Body of pancreas (tissue), 4 donors: ENCODE data around the gene NDEL1. TPM values are rescaled to one million over a fixed set of nuclear protein-coding genes. Genes with fewer than 3 reads are reported as not detected.

Source experiments
- ATAC-seq: fragments of 150-250 bp; one replicate; pipeline ENCODE4 v1.9.1; 2016
- DNase-seq, 4 donors: peaks; one replicate each; pipeline ENCODE4 v3.0.0-alpha.2; 2019
- H3K27ac ChIP-seq, 4 donors: fragments of 200-600 bp; sonication (generic); 1 replicate in 3 of 4; 2 replicates in 1 of 4; pipeline versions ENCODE4 v1.5.1 to v1.6.1; 2016 to 2019; ENCODE audit warnings: mild to moderate bottlenecking in 1 of 4, mixed read lengths in 1 of 4, moderate library complexity in 1 of 4
- H3K27me3 ChIP-seq, 2 donors: fragments of 200-600 bp; sonication (generic); one replicate each; pipeline ENCODE4 v1.6.0; 2016; ENCODE audit warnings: mild to moderate bottlenecking in 1 of 2
- H3K36me3 ChIP-seq, 2 donors: fragments of 200-600 bp; sonication (generic); replicated peaks in 1 of 2; 2 replicates each; pipeline ENCODE4 v1.5.1; 2016; ENCODE audit warnings: low read depth in 2 of 2; ENCODE audit not compliant: insufficient read depth in 1 of 2
- H3K4me1 ChIP-seq: fragments of 200-600 bp; sonication (generic); one replicate; pipeline ENCODE4 v1.6.0; 2016
- H3K4me3 ChIP-seq, 2 donors: fragments of 200-600 bp; sonication (generic); 1 replicate in 1 of 2; 2 replicates in 1 of 2; pipeline ENCODE4 v1.5.1; 2016 to 2019
- H3K9me3 ChIP-seq, 3 donors: fragments of 200-600 bp; sonication (generic); 1 replicate in 2 of 3; 2 replicates in 1 of 3; pipeline ENCODE4 v1.5.1; 2016
- POLR2A ChIP-seq, 3 donors: fragments of 450-650 bp; IDR thresholded peaks; one replicate each; pipeline ENCODE4 v1.6.1; 2016; ENCODE audit warnings: antibody characterized with exemption in 3 of 3, mild to moderate bottlenecking in 2 of 3
- WGBS, 2 donors: methylation state at CpG; one replicate each; pipeline ENCODE4 v1.1.5; 2017; 5-methylcytosine and 5-hydroxymethylcytosine counted together
- intact Hi-C: fragments of 100-400 bp; cut with DNase I; formaldehyde crosslinking; loops from one replicate; pipeline ENCODE4 v1.15.1; 2023
- total RNA-seq, 2 donors: library from RNA; depleted of rRNA; stranded (reverse); fragments of >200 nt; gene quantifications; one replicate each; pipeline ENCODE4 v1.1.0, GENCODE V29; 2016
- TF ChIP-seq, protein P1 (sequence below), 7 experiments: fragments of 450-650 bp in 4 of 7; fragments of 200-600 bp in 3 of 7; sonication (generic) in 3 of 7; IDR thresholded peaks; one replicate each; pipeline ENCODE4 v1.5.1; 2016 to 2019; ENCODE audit warnings: antibody characterized with exemption in 7 of 7

The NDEL1 gene
- total RNA-seq, 2 donors from 2014 or later: 26.2 to 39.6 TPM

DNA sequence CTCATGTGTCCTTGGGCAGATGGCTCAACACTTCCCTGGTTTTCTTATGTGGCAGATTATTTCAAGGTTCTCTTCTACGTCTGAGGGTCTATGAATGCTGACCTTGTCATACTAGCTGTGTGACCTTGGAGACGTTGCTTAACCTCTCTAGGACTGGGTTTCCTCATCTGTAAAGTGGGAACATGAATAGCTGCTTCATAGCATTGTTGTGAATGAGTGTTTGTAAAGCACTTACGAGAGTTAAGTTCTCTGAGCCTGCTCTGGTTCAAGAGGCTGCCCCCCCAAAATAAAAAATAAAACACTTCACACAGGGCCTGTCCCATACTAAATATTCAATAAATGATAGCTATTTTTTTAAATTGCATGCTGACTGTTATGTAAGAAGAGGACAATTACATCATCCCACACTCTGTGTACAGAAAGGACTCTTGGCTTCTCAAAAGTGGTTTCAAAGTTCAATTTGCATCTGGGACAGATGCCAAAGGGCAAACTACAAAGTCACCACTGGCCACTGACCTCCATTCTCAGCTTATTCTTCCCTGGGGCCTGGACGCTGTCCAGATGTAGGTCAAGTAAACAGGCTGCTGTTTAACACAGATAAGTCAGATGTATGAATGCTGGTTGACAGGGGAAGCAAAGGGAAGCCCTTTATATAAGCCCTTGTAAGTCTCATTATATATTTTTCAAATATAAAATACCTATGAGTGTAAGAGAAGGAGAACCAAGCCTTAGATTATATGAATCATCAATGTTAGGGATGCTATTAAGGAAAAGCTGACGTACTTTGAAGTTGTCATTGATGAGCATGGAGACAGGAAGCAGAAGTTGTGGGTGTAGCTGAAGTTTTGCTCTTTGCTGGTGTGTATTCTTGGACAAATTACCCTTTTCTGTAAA is 15.4 kb upstream of the NDEL1 start:
- intact Hi-C loops: no loop called here
- H3K27me3 ChIP-seq: no peaks in the 10 kb centered on the region
- H3K36me3 ChIP-seq: no peaks in the 10 kb centered on the region
- ATAC-seq: peak; percentile 100
- 4 to 5% methylated on average over 5 of the region's 5 CpGs for WGBS, 2 donors
- peaks cover 17% of the 10 kb centered on the region for H3K4me1 ChIP-seq
- no peaks in the 10 kb centered on the region for H3K9me3 ChIP-seq
- no peak for TF ChIP-seq POLR2A (IDR thresholded peaks at IDR 0.05)
- TF ChIP-seq, protein P1, sequence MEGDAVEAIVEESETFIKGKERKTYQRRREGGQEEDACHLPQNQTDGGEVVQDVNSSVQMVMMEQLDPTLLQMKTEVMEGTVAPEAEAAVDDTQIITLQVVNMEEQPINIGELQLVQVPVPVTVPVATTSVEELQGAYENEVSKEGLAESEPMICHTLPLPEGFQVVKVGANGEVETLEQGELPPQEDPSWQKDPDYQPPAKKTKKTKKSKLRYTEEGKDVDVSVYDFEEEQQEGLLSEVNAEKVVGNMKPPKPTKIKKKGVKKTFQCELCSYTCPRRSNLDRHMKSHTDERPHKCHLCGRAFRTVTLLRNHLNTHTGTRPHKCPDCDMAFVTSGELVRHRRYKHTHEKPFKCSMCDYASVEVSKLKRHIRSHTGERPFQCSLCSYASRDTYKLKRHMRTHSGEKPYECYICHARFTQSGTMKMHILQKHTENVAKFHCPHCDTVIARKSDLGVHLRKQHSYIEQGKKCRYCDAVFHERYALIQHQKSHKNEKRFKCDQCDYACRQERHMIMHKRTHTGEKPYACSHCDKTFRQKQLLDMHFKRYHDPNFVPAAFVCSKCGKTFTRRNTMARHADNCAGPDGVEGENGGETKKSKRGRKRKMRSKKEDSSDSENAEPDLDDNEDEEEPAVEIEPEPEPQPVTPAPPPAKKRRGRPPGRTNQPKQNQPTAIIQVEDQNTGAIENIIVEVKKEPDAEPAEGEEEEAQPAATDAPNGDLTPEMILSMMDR (IDR thresholded peaks at IDR 0.05): no peak
- H3K27ac ChIP-seq: peak overlapping the region; percentile 60 to 77 (median 68)
- no peak overlapping the region for H3K4me3 ChIP-seq
- peak; percentile 89 to 96 (median 95) for DNase-seq

DNA sequence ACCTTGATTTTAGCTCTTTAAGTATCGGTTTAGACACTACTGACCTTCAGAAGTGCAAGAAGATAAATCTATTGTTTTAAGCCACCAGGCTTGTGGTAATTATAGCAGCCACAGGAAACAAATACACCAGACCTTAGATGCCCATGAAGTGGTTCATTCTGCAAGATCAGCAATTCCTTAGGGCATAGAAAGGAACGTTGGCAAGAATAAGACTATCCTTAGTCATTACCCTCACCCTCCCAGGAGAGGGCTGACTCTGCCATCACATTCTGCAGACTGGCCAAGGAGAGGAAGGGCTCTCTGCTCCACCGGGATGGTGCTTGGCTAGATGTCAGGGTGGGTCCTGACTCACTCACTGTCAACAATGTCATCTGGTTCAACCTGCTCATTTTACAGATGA is 14.1 kb upstream of the NDEL1 start:
- DNase-seq (no peak), ATAC-seq (no peak)
- peaks cover 17% of the 10 kb centered on the region for H3K4me1 ChIP-seq
- WGBS, 2 donors: 37 to 67% methylated on average over 3 of the region's 3 CpGs
- intact Hi-C loops: no loop called here
- H3K36me3 ChIP-seq: no peaks in the 10 kb centered on the region
- H3K9me3 ChIP-seq: no peaks in the 10 kb centered on the region
- H3K27ac ChIP-seq: no peak overlapping the region
- no peaks in the 10 kb centered on the region for H3K27me3 ChIP-seq
- TF ChIP-seq, protein P1 (IDR thresholded peaks at IDR 0.05): no peak
- TF ChIP-seq POLR2A (IDR thresholded peaks at IDR 0.05): no peak
- H3K4me3 ChIP-seq: no peak overlapping the region

DNA sequence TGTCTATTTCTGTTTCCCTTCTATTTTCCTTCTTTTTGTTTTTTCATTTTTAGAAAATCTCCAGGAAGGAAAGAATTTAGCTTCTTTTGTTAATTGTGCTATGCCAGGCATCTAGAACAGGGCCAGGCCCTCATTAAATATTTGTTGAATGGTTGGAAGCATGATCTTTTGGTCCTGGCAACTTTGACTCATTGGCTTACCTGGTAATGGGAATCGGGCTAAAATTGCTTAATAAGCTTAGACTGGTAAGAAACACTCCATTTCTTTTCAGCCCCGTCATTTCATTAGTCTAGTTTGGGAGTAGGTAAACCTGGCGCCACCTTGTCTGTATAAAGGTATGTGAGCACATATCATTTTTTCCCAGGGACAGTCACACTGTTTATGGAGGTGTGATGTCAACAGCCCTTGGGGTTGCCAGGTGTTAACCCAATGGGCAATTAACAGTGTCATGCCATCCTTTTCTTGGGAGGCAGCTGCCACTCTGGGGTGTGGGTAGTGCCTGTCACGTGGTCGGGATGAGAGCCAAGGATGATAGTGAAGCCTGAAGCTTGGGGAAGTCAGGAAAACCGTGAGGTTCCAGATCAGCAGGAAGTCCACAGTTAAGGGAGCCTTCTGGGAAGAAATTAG is 9.5 kb upstream of the NDEL1 start:
- ATAC-seq: no peak

DNA sequence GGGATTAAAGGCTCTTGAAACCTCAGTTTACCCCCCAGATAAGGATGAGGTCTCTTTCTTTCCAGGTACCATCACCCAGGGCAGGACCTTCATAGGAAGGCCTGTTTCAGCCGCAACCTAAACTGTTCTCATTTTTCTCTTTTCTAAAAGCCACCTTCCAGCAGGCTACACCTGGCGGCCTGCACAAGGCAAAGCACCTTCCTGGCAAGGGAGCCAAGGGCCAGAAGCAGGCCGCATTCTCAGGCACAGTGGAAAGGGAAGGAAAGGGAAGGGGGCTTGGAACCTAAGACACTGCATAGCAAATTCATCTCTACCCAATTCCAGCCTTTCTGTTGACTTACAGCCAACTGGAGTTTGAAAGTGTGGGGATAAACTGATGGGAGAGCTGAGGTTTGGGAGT is 8.9 kb upstream of the NDEL1 start:
- H3K27ac ChIP-seq: no peak overlapping the region
- H3K27me3 ChIP-seq: no peaks in the 10 kb centered on the region
- no peaks in the 10 kb centered on the region for H3K9me3 ChIP-seq
- intact Hi-C loops: no loop called here
- H3K4me3 ChIP-seq: no peak overlapping the region
- no peaks in the 10 kb centered on the region for H3K36me3 ChIP-seq
- DNase-seq (no peak), ATAC-seq (no peak)
- TF ChIP-seq, protein P1 (IDR thresholded peaks at IDR 0.05): no peak
- TF ChIP-seq POLR2A (IDR thresholded peaks at IDR 0.05): no peak
- H3K4me1 ChIP-seq: no peaks in the 10 kb centered on the region
- WGBS, 2 donors: 88 to 90% methylated on average over 3 of the region's 3 CpGs

More for the DNA sequence above, 9.5 kb upstream of the NDEL1 start:
- DNase-seq: no peak
- Histone ChIP-seq H3K27ac (no peak overlapping the region), H3K9me3 (no peaks in the 10 kb centered on the region), H3K4me3 (no peak overlapping the region), H3K4me1 (no peaks in the 10 kb centered on the region), H3K36me3 (no peaks in the 10 kb centered on the region), H3K27me3 (no peaks in the 10 kb centered on the region)
- TF ChIP-seq, protein P1 (IDR thresholded peaks at IDR 0.05): no peak
- TF ChIP-seq POLR2A (IDR thresholded peaks at IDR 0.05): no peak
- intact Hi-C loops: no loop called here
- 64 to 69% methylated on average over 4 to 6 of the region's 6 CpGs for WGBS, 2 donors
